HL-60 (cell line): ENCODE measurements around the gene APC2.

Experiments
- GABPA ChIP-seq: IDR thresholded peaks from 2 replicates; pipeline ENCODE4 v1.6.1; 2012; ENCODE audit warnings: low read depth
- POLR2AphosphoS5 ChIP-seq: IDR thresholded peaks from 2 replicates; pipeline ENCODE4 v1.6.1; 2012; ENCODE audit warnings: low read depth
- REST ChIP-seq: IDR thresholded peaks from 2 replicates; pipeline ENCODE4 v1.6.1; 2012; ENCODE audit warnings: low read depth; ENCODE audit not compliant: insufficient replicate concordance
- TF ChIP-seq, protein P1 (sequence below): IDR thresholded peaks from one replicate; pipeline ENCODE4 v1.5.1; 2011; ENCODE audit warnings: low read length, control low read depth, inconsistent platforms; ENCODE audit not compliant: insufficient read depth

GRCh38 chr19:1516395-1516753 is 66.5 kb downstream of the APC2 start:
- TF ChIP-seq REST (no peak), GABPA (no peak), POLR2AphosphoS5 (no peak)
- TF ChIP-seq, protein P1, sequence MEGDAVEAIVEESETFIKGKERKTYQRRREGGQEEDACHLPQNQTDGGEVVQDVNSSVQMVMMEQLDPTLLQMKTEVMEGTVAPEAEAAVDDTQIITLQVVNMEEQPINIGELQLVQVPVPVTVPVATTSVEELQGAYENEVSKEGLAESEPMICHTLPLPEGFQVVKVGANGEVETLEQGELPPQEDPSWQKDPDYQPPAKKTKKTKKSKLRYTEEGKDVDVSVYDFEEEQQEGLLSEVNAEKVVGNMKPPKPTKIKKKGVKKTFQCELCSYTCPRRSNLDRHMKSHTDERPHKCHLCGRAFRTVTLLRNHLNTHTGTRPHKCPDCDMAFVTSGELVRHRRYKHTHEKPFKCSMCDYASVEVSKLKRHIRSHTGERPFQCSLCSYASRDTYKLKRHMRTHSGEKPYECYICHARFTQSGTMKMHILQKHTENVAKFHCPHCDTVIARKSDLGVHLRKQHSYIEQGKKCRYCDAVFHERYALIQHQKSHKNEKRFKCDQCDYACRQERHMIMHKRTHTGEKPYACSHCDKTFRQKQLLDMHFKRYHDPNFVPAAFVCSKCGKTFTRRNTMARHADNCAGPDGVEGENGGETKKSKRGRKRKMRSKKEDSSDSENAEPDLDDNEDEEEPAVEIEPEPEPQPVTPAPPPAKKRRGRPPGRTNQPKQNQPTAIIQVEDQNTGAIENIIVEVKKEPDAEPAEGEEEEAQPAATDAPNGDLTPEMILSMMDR, result no peak
